GM06990 (cell line): ENCODE data around the gene LRRC8E.
A peak's percentile ranks its signal among the peaks of the same experiment; 100 is the strongest.

Experiments
- DNase-seq: peaks from one replicate; pipeline ENCODE4 v3.0.0-alpha.2; 2011; ENCODE audit not compliant: insufficient read length; ENCODE audit errors: extremely low read depth
- H3K27me3 ChIP-seq: replicated peaks from 2 replicates; pipeline ENCODE4 v1.6.0; 2011; ENCODE audit warnings: low read length; ENCODE audit not compliant: control insufficient read depth, insufficient read depth
- H3K36me3 ChIP-seq: 2 replicates; pipeline ENCODE4 v1.5.1; 2011; ENCODE audit warnings: low read length; ENCODE audit not compliant: control insufficient read depth, insufficient read depth
- H3K4me3 ChIP-seq: replicated peaks from 2 replicates; pipeline ENCODE4 v1.5.1; 2011; ENCODE audit warnings: low read depth, mild to moderate bottlenecking, control low read depth, low read length
- TF ChIP-seq, protein P1 (sequence below): IDR thresholded peaks from 2 replicates; pipeline ENCODE4 v1.5.1; 2011; ENCODE audit warnings: low read length, control low read depth, mild to moderate bottlenecking, inconsistent platforms; ENCODE audit not compliant: insufficient read depth, poor library complexity, severe bottlenecking

The LRRC8E gene

DNA sequence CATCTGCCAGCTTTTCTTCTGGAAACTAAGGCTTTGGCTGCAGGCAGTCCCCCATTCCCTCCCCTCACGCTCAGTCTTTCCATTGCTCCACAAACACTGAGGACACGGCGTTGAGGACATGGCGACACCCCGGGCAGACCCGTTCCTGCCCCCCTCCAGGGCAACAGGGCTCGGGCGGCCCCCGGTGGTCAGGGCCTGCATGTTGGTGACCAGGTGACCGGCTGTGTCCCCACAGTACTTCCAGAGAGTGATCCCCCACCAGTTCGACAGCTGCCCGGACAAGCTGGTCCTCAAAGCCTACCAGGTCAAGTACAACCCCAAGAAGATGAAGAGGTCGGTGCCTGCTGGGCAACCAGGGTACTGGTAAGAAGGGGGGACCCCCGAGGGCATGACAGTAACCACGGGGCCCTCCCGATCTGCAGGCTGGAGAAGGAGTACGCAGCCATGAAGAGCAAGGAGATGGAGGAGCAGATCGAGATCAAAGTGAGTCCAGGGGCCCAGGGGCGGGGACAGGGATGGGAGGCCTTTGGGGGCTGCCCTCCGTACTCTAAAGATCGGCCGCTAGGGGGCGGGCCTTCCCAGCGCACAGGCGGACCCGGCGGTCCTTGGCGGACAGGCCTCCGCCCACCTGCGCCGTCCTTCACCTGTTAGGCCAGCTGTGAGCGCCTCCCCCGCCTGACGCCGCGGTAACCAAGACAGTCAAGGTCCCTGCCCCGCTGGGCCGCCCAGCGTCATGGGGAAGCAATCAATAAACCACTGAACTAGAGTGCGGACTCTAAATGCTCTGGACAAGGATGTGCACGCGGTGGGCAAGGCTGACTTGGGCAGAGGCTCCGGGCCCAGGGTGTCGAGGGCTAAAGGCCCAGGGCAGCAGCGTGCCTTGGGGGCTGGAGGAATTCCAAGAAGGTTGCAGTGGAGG, 35.2 kb upstream of the LRRC8E start:
- Histone ChIP-seq H3K4me3 (no peak overlapping the region), H3K27me3 (no peaks in the 10 kb centered on the region), H3K36me3 (no peaks in the 10 kb centered on the region)
- DNase-seq = peak; percentile 73
- TF ChIP-seq, protein P1, sequence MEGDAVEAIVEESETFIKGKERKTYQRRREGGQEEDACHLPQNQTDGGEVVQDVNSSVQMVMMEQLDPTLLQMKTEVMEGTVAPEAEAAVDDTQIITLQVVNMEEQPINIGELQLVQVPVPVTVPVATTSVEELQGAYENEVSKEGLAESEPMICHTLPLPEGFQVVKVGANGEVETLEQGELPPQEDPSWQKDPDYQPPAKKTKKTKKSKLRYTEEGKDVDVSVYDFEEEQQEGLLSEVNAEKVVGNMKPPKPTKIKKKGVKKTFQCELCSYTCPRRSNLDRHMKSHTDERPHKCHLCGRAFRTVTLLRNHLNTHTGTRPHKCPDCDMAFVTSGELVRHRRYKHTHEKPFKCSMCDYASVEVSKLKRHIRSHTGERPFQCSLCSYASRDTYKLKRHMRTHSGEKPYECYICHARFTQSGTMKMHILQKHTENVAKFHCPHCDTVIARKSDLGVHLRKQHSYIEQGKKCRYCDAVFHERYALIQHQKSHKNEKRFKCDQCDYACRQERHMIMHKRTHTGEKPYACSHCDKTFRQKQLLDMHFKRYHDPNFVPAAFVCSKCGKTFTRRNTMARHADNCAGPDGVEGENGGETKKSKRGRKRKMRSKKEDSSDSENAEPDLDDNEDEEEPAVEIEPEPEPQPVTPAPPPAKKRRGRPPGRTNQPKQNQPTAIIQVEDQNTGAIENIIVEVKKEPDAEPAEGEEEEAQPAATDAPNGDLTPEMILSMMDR = peak; percentile 90

DNA sequence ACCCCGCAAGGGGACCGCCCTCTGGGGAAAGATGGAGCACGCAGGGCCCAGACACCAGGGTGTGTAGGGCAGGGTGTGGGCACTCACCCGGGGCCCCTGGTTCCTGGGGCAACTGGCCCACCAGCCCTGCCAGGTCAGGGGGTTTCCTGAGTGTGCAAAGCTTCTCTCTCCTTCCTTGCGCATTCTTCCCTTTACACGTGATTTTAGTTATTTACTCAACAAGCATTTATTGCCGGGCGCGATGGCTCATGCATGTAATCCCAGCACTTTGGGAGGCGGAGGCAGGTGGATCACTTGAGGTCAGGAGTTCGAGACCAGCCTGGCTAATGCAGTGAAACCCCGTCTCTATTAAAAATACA, 34.6 kb upstream of the LRRC8E start:
- no peak for DNase-seq
- H3K4me3 ChIP-seq = no peak overlapping the region
- TF ChIP-seq, protein P1 = no peak

DNA sequence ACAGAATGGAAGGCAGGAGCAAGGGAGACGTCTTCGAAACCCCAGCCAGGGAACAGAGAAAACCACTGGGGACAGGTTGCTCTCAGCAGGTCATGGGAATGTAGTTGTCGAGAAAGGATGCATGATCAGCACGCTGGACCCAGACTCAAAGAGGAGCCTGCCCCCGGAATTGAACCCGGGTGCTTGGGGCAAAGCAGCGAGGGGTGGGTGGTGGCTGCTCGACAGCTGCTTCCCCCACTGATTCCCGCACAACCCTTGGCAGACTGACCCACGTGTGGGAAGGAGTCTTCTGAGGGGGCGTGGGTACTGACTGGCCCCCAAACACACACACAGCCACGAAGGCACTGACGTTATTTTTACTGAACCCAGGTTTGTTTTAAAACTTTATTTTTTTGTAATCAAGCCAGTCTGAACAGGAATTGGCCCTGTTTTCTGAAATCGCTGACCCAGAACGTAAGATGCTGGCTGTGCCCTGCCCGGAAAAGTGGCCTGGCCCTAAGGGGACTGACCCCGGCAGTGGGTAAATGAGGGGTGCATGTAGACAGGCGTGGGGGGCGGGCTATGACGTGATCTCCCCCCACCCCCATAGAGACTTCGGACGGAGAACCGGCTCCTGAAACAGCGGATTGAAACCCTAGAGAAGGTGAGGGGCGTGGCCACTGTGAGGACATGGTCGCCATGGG, 32.7 kb upstream of the LRRC8E start:
- TF ChIP-seq, protein P1 = no peak
- no peaks in the 10 kb centered on the region for H3K36me3 ChIP-seq
- H3K27me3 ChIP-seq = no peaks in the 10 kb centered on the region
- no peak for DNase-seq
- no peak overlapping the region for H3K4me3 ChIP-seq

More for the DNA sequence above, 34.6 kb upstream of the LRRC8E start:
- H3K36me3 ChIP-seq = no peaks in the 10 kb centered on the region
- H3K27me3 ChIP-seq = no peaks in the 10 kb centered on the region

DNA sequence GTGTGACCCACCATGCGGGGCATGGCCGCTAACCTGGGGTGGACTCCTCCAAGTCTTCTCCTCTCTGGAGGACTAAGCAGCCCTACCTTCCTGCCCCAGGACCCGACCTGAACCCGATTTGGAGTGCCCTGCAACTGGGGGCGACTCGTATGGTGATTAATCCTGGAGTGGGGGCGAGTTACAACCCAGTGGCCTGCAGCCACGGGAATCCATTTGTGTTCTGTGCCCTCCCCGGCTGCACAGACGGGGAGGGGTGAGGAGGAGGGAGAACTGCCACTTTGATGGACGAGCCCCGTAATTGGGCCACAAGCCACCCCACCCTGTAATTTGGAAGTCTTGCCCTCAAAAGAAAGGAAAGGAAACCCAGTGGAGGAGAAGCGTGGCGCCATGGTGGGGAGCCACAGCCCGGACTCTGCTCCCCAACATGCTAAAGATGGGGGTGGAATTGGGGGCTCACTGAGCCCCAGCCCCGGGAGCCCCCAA, 32.2 kb upstream of the LRRC8E start:
- H3K27me3 ChIP-seq = no peaks in the 10 kb centered on the region
- DNase-seq = no peak
- no peak overlapping the region for H3K4me3 ChIP-seq

DNA sequence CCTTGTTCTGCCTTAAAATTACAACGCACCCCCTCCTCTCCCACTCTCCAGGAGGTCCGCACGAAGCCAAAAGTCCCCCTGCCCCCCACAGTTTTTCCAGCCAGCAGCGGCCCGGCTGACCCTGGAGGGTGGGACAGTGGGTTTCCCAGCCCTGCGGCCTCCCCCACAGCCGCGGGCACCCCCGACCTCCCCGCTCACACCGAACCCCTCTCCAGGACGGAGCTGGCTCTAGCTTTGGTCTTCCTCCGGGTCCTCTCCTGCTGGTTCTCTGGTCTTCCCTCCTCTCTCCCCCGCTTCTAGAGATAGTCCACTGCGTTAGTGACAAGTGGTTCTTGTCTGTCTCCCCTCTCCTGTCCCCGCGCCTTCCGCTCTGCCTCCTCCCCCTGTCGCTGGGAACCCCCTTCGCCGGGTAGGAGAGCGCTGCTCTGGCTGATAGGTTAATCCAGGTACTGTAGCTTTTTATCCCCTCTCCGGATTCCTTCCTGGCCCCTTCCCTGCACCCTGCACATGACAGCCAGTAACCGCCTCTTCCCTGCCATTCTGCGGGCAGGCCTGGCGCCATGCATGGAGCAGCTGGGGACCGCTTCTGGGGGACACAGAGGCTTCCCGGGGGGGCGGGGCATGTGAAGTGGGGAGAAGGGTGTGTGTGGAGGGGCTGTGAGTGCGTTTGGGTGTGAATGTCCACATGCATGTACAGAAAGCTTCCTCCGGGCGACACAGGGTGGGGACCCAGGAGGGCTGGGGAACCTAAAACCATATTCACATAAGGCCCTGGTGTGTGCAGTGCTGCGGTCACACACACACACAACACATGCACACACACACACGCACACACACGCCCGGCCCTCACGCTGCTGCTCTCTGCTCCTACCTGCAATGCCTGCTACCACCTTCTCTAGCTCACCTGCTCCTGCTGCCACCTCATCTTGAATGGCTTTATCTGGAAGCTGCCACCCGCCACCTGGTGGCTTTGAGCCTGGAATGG, 31.3 kb upstream of the LRRC8E start:
- H3K4me3 ChIP-seq = no peak overlapping the region
- DNase-seq = no peak
- H3K27me3 ChIP-seq = no peaks in the 10 kb centered on the region
- TF ChIP-seq, protein P1 = no peak
- H3K36me3 ChIP-seq = no peaks in the 10 kb centered on the region

More for the DNA sequence above, 32.2 kb upstream of the LRRC8E start:
- H3K36me3 ChIP-seq = no peaks in the 10 kb centered on the region
- TF ChIP-seq, protein P1 = no peak
